B cell (primary cell): Measurements from ENCODE around the gene ELL3.

Source experiments
- EZH2 ChIP-seq: IDR thresholded peaks from 2 replicates; pipeline ENCODE4 v1.6.1; 2012; ENCODE audit warnings: borderline replicate concordance, low read depth, mild to moderate bottlenecking, moderate library complexity, low read length; ENCODE audit not compliant: insufficient read depth, poor library complexity, severe bottlenecking
- TF ChIP-seq, protein P1 (sequence below): fragments of 200-600 bp; IDR thresholded peaks from one replicate; pipeline ENCODE4 v1.8.0; 2022; ENCODE audit warnings: antibody characterized with exemption, mild to moderate bottlenecking

DNA sequence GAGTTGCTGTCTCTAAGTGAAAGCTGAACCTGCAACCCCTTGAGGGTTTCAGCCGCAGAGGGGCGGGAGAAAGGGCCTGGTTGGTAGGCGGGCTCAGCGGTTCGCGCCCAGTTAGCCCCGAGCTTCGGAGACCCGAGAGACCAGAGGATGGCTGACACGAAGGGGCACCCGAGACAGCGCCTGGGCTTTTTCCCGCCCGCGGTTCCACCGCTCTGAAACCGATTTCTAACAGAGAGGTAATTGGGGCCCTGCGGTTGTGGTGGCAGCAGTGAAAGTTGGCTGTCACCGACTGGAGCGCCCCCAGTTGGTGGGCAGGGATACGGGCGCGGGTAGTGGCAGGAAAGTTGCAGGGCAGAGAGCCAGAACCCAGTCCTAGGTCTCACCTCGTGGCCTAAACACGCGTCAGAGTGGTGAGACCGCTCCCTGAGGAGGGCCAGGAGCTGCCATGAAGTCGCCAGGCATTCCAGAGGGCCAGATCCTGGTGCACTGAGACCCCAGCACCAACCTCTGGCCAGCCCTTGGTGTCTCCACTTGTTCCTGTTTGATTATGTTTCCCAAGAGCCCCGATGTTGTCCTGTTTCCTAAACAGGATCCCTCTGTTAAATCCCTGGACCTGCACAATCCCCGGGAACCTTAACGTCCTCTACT is 625 bp upstream of the ELL3 start:
- TF ChIP-seq, protein P1, sequence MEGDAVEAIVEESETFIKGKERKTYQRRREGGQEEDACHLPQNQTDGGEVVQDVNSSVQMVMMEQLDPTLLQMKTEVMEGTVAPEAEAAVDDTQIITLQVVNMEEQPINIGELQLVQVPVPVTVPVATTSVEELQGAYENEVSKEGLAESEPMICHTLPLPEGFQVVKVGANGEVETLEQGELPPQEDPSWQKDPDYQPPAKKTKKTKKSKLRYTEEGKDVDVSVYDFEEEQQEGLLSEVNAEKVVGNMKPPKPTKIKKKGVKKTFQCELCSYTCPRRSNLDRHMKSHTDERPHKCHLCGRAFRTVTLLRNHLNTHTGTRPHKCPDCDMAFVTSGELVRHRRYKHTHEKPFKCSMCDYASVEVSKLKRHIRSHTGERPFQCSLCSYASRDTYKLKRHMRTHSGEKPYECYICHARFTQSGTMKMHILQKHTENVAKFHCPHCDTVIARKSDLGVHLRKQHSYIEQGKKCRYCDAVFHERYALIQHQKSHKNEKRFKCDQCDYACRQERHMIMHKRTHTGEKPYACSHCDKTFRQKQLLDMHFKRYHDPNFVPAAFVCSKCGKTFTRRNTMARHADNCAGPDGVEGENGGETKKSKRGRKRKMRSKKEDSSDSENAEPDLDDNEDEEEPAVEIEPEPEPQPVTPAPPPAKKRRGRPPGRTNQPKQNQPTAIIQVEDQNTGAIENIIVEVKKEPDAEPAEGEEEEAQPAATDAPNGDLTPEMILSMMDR: peak; percentile 93
- no peak for TF ChIP-seq EZH2
